ENCODE data around the gene OSTF1. TPM values are rescaled to one million over a fixed set of nuclear protein-coding genes. Genes with fewer than 3 reads are reported as not detected.

The OSTF1 gene, protein sequence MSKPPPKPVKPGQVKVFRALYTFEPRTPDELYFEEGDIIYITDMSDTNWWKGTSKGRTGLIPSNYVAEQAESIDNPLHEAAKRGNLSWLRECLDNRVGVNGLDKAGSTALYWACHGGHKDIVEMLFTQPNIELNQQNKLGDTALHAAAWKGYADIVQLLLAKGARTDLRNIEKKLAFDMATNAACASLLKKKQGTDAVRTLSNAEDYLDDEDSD
- total RNA-seq (10 to 100 TPM; 85.2 to 95.1 TPM), total RNA-seq (84.0 to 110 reads per million in 2 donors)

DNA sequence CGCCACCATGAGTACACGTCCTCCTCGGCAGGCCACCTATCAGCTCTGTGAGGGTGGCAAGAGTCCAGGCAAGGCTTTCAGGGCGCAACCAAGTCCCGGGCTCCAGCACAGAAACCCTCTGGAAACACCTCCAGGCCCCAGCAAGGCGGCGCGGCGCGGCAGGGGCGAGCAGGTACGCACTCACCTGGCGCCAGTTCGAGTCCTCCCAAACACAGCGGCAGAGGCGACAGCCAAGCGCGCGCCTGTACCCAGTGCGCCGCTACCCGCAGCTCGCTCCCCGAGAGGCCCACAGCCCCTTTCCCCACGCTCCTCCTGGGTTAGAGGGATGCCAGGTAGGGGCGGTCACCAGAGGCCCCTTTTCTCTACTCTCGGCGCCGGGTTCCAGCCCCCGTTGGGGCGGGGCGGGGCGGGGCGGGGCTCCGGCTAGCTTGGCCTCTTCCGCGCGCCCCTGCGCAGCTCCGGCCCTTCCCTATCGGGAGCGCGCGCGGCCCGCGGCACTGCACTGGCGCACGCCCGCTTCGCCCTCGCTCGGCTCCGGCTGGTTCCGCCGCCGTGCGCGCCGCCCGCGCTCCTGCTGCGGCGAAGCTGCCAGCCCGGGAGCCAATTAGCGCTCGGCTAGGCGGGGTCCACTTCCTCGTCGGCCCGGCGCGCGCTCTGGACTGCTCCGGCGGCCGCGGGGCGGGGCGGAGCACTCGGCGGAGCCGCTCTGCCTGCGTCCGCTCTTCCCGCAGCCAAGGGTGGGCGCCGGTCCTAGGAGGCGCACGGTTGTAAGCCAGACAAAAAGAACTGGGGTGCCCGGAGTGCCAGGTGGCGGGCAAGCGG, at the start of gene OSTF1, which contains the start of gene NMRK1:
TSS of gene OSTF1 (plus strand) at position 691 of the 822 bp plus-strand sequence. CDS start 179 bp downstream, outside the sequence.
TSS of gene NMRK1 (minus strand) at position 332 of the 822 bp plus-strand sequence. CDS start 5,040 bp downstream, outside the sequence.
- Mint-ChIP-seq H3K27ac (peak within 1 kb of the TSS; percentile 98), H3K36me3 (ENCODE audit: low read depth) (peaks cover 3% of the 10 kb centered on the region), H3K4me3 (peak within 1 kb of the TSS; percentile 99), H3K27me3 (no peaks in the 10 kb centered on the region), H3K4me1 (peaks cover 62% of the 10 kb centered on the region)
- no peaks in the 10 kb centered on the region for H3K9me3 ChIP-seq (ENCODE audit: control insufficient read depth, low read length, poor library complexity, severe bottlenecking)
- DNase-seq (peak; percentile 92 to 93 (median 93)), ATAC-seq (peak; percentile 87)

- Mint-ChIP-seq H3K27me3 (peaks cover 15% of the 10 kb centered on the region), H3K27ac (no peak overlapping the region), H3K4me1 (peaks cover 2% of the 10 kb centered on the region), H3K36me3 (ENCODE audit: low read depth) (peaks cover 2% of the 10 kb centered on the region), H3K4me3 (no peak overlapping the region)
- DNase-seq (no peak), ATAC-seq (no peak)
- no peaks in the 10 kb centered on the region for H3K9me3 ChIP-seq (ENCODE audit: control insufficient read depth, low read length, poor library complexity, severe bottlenecking)
Observed at GRCh38 chr9:75039009-75039408, 49.3 kb upstream of the OSTF1 start.

DNA sequence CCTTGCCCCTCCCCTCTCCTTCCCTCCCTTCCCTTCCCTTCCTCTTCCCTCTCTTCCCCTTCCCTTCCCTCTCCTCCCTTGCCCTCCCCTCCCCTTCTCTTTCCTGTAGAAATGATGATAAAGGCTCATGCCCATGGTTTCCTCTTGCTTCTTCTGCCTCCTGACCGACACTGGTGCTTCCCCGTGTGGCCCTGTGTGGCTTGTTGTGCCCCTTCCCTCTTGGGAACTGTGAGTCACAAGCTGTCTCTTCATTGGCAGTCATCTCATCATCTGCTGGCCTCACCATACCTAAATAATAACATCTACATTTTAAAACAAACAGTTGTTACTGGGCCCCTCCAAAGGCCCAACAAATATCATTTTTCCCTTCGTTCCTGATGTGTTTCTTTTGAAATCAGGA, 48.5 kb upstream of the OSTF1 start:
- H3K9me3 ChIP-seq (ENCODE audit: control insufficient read depth, low read length, poor library complexity, severe bottlenecking): no peaks in the 10 kb centered on the region
- Mint-ChIP-seq H3K4me1 (peaks cover 2% of the 10 kb centered on the region), H3K27me3 (peaks cover 16% of the 10 kb centered on the region), H3K36me3 (ENCODE audit: low read depth) (peaks cover 3% of the 10 kb centered on the region), H3K27ac (no peak overlapping the region), H3K4me3 (no peak overlapping the region)
- ATAC-seq (no peak), DNase-seq (no peak)

- peaks cover 8% of the 10 kb centered on the region for H3K36me3 Mint-ChIP-seq (ENCODE audit: low read depth)
- ATAC-seq (no peak), DNase-seq (no peak)
- H3K27ac Mint-ChIP-seq: no peak overlapping the region
- no peaks in the 10 kb centered on the region for H3K9me3 ChIP-seq (ENCODE audit: control insufficient read depth, low read length, poor library complexity, severe bottlenecking)
- peaks cover 2% of the 10 kb centered on the region for H3K4me1 Mint-ChIP-seq
- peaks cover 21% of the 10 kb centered on the region for H3K27me3 Mint-ChIP-seq
- H3K4me3 Mint-ChIP-seq: no peak overlapping the region
Observed at GRCh38 chr9:75041041-75041440, 47.3 kb upstream of the OSTF1 start.

DNA sequence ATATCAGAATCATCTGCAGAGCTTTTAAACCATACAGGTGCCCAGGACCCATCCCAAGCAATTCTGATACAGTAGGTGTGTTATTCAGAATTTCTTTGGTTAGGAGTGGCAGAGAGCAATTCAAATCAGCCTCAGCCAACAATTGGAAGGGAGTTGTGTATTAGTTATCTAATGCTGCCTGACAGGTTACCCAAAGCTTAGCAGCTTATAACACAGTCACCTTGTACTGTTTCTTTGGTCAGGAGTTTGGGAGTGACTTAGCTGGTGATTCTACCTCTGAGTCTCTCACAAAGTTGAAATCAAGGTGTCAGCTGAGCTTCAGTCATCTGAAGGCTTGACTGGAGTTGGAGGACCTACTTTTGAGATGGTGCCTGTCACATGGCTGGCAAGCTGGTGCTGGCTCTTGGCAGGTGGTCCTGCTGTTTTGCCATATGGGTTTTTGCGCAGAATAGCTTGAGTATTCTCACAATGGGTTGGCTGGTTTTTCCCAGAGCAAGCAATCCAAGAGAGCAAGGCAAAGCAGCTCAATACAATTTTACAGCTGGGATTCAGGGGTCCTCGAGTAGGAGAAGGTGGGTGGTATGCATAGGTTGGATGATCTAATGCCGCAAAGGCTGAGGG, 41.5 kb upstream of the OSTF1 start:
- Mint-ChIP-seq H3K4me1 (no peaks in the 10 kb centered on the region), H3K27me3 (peaks cover 17% of the 10 kb centered on the region), H3K27ac (no peak overlapping the region), H3K4me3 (no peak overlapping the region), H3K36me3 (ENCODE audit: low read depth) (peaks cover 5% of the 10 kb centered on the region)
- DNase-seq (no peak), ATAC-seq (no peak)
- no peaks in the 10 kb centered on the region for H3K9me3 ChIP-seq (ENCODE audit: control insufficient read depth, low read length, poor library complexity, severe bottlenecking)

GRCh38 chr9:75047506-75047905, 40.8 kb upstream of the OSTF1 start:
- H3K36me3 Mint-ChIP-seq (ENCODE audit: low read depth): peaks cover 5% of the 10 kb centered on the region
- no peak overlapping the region for H3K4me3 Mint-ChIP-seq
- DNase-seq (no peak), ATAC-seq (no peak)
- no peaks in the 10 kb centered on the region for H3K9me3 ChIP-seq (ENCODE audit: control insufficient read depth, low read length, poor library complexity, severe bottlenecking)
- no peaks in the 10 kb centered on the region for H3K4me1 Mint-ChIP-seq
- no peak overlapping the region for H3K27ac Mint-ChIP-seq
- peaks cover 17% of the 10 kb centered on the region for H3K27me3 Mint-ChIP-seq

DNA sequence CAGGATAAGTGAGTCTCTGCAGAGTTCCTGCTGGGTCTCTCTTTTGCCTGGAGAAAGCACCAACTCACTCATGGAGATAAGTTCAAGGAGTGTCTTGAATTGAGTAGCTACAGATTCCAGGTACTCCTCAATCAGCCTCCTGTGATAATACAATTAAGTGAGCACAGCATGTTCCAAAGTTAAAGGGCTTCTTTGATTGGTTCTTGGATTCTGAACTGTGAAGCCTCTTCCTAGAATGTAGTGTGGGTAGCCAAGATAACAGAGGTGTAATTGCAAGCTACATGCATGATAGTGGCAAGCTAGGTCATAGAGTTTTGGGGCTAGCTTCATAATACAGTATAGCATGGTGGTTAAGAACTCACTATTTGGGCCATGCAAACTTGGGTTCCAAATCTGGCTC, 37.0 kb upstream of the OSTF1 start:
- H3K4me1 Mint-ChIP-seq: no peaks in the 10 kb centered on the region
- no peaks in the 10 kb centered on the region for H3K27me3 Mint-ChIP-seq
- H3K9me3 ChIP-seq (ENCODE audit: control insufficient read depth, low read length, poor library complexity, severe bottlenecking): no peaks in the 10 kb centered on the region

GRCh38 chr9:75053869-75054268, 34.4 kb upstream of the OSTF1 start:
- H3K4me3 Mint-ChIP-seq: no peak overlapping the region
- no peaks in the 10 kb centered on the region for H3K36me3 Mint-ChIP-seq (ENCODE audit: low read depth)
- no peaks in the 10 kb centered on the region for H3K4me1 Mint-ChIP-seq
- ATAC-seq (peak; percentile 44), DNase-seq (no peak)
- no peaks in the 10 kb centered on the region for H3K9me3 ChIP-seq (ENCODE audit: control insufficient read depth, low read length, poor library complexity, severe bottlenecking)
- no peak overlapping the region for H3K27ac Mint-ChIP-seq
- H3K27me3 Mint-ChIP-seq: no peaks in the 10 kb centered on the region

More for the DNA sequence above, 37.0 kb upstream of the OSTF1 start:
- Mint-ChIP-seq H3K27ac (no peak overlapping the region), H3K4me3 (no peak overlapping the region), H3K36me3 (ENCODE audit: low read depth) (no peaks in the 10 kb centered on the region)
- DNase-seq (no peak), ATAC-seq (no peak)

- H3K36me3 Mint-ChIP-seq (ENCODE audit: low read depth): no peaks in the 10 kb centered on the region
- H3K27me3 Mint-ChIP-seq: no peaks in the 10 kb centered on the region
- no peaks in the 10 kb centered on the region for H3K4me1 Mint-ChIP-seq
- H3K9me3 ChIP-seq (ENCODE audit: control insufficient read depth, low read length, poor library complexity, severe bottlenecking): no peaks in the 10 kb centered on the region
- no peak overlapping the region for H3K27ac Mint-ChIP-seq
- no peak for ATAC-seq
- no peak overlapping the region for H3K4me3 Mint-ChIP-seq
- DNase-seq: no peak
Observed at GRCh38 chr9:75054368-75055001, 33.8 kb upstream of the OSTF1 start.

- no peaks in the 10 kb centered on the region for H3K9me3 ChIP-seq (ENCODE audit: control insufficient read depth, low read length, poor library complexity, severe bottlenecking)
- H3K27ac Mint-ChIP-seq: no peak overlapping the region
- ATAC-seq: no peak
- DNase-seq: no peak
- no peak overlapping the region for H3K4me3 Mint-ChIP-seq
- no peaks in the 10 kb centered on the region for H3K4me1 Mint-ChIP-seq
- H3K27me3 Mint-ChIP-seq: no peaks in the 10 kb centered on the region
- H3K36me3 Mint-ChIP-seq (ENCODE audit: low read depth): peaks cover 2% of the 10 kb centered on the region
Observed at GRCh38 chr9:75061169-75061568, 27.1 kb upstream of the OSTF1 start.

- Mint-ChIP-seq H3K4me3 (no peak overlapping the region), H3K36me3 (ENCODE audit: low read depth) (peaks cover 10% of the 10 kb centered on the region), H3K27ac (peak overlapping the region; percentile 45), H3K4me1 (peaks cover 5% of the 10 kb centered on the region), H3K27me3 (no peaks in the 10 kb centered on the region)
- H3K9me3 ChIP-seq (ENCODE audit: control insufficient read depth, low read length, poor library complexity, severe bottlenecking): no peaks in the 10 kb centered on the region
- ATAC-seq (no peak), DNase-seq (no peak)
Observed at GRCh38 chr9:75063556-75064305, 24.6 kb upstream of the OSTF1 start.

DNA sequence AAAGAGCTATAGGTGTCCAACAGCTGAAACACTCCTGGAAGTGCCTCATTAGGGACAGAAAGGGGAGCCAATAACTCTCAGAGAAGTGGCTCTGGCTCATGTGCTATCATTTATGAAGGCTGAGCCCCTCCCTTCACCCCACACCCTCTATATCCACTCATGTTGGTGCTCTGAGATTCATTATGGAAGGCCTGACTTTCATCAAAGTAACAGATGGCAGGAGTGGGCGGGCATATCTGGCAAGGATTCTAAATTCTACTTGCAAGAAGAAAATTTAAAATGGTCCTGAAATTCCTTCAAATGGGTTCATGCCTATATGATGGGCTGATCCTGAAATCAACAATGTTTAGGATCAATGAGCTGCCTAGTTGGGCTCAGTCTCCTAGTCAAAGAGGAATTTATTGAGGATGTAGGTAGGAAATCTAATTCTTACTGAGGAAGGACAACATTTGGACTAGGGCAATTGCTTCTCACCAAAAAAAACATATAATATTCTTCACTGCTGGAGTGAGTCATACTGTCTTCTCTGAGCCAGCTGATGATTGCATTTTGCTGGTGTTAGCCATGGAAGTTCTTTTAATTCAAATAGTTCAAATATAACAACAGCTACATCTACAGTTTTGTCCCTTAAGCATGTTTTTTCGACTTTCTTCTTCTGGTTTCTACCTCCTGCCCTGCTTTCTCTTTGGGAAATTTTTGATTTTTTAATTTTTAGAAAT, 23.8 kb upstream of the OSTF1 start:
- Mint-ChIP-seq H3K36me3 (ENCODE audit: low read depth) (peaks cover 10% of the 10 kb centered on the region), H3K27me3 (no peaks in the 10 kb centered on the region), H3K4me3 (no peak overlapping the region), H3K27ac (peak overlapping the region; percentile 72), H3K4me1 (peaks cover 6% of the 10 kb centered on the region)
- ATAC-seq (no peak), DNase-seq (no peak)
- no peaks in the 10 kb centered on the region for H3K9me3 ChIP-seq (ENCODE audit: control insufficient read depth, low read length, poor library complexity, severe bottlenecking)

Measured in T-helper 17 cell (primary cell).